Islet precursor cell (in vitro differentiated cells): ENCODE measurements around the gene TRABD.

ENCODE experiments used
- DNase-seq: peaks from one replicate; pipeline ENCODE4 v3.0.0-alpha.2; 2018

The TRABD gene

GRCh38 chr22:50246242-50247175 is 60.8 kb downstream of the TRABD start:
- no peak for DNase-seq

DNA sequence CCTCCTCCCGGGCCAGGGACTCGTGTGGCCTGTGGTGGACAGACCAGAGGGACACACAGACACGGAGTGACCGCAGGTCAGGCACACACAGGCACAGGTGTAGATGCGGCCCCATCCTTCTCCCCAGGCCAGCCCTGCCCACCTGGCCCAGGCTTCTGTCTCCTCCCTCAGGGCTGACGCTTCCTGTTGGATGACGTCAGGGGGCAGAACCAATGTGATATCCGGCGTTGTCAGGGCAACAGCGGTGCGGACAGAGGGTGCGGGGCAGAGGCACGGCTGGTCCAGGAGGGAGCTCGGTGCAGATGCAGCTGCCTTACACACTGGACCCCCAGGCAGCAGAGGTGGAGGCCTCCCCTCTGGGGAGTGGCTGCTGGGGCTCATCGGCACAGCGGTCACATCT is 62.0 kb downstream of the TRABD start:
- peak; percentile 86 for DNase-seq

- DNase-seq = no peak
These were observed 62.7 kb downstream of the TRABD start for GRCh38 chr22:50248196-50249081.
